DMS153 treated with DMSO at 0.1 percent for 48 hours (cell line): ENCODE measurements around the gene CSF1.
A peak's percentile ranks its signal among the peaks of the same experiment; 100 is the strongest.
"Not testable (repeated sequence)": the region's sequence is repeated elsewhere in the genome, so short reads cannot be mapped to it uniquely, and the experiment has no call there.

Source experiments
- DNase-seq: peaks from one replicate; lab custom pipeline; 2025; ENCODE audit not compliant: unreplicated experiment; lab: John Stamatoyannopoulos, UW

The CSF1 gene

DNA sequence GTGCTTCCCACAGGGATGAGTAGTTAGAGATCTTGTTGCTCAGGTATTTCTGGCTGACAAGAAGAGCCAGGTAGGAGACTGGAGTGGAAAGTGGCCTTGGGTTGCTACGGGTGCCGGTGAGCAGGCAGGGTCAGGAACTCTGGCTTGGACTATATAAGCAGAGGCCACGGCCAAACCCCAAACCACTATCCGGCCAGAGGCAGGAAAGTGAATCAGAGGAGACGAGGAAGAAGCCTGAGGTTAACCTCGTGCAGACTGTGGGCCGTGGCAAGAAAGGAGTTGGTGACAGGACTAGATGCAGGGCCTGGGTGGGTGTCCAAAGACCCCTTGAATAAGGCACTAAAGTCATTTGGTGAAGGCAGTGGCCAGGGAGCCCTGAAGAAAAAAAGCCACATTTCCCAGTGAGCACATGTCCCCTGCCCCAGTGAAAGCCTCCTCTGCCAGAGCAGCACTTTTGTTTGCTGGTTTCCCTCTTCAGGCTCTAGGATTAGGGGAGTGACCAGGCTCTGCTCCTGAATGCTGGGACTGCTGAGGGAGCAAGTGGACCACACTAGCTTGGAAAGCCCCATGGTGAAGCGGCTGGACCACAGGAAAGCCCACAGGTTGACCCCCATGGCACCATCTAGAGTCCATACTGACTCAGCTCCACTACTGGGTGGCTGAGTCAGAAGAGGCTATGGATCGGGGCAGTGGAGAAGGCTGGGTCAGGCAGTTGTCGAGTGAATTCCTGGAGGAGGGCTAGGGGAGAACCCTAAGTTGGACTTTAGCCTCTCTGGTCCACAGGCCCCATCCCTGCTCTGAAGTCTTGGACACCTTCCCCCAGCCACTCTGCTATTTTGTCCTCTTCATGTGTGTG is 23.4 kb downstream of the CSF1 start:
- no peak for DNase-seq

DNA sequence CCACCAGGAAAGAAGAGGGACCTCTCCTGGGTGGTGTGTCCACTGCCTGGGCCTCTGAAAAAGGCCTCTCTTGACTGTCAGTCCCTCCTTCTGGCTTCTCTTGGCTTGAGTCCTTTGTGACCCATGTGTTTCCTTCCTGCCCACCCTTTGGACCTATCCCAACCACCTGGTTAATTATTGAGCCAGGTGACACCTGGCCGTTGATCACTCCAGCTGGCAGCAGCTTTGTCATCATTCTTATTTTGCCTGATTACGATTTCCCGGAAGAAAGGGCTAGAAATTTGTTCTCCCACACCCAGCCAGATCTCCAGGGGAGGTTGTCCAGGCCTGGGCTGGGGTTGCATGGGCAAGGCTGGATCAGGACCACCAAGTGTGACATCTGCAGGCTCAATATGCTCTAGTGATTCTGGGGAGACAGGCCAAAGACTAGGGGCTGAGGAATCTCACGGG is 24.8 kb downstream of the CSF1 start:
- no peak for DNase-seq

DNA sequence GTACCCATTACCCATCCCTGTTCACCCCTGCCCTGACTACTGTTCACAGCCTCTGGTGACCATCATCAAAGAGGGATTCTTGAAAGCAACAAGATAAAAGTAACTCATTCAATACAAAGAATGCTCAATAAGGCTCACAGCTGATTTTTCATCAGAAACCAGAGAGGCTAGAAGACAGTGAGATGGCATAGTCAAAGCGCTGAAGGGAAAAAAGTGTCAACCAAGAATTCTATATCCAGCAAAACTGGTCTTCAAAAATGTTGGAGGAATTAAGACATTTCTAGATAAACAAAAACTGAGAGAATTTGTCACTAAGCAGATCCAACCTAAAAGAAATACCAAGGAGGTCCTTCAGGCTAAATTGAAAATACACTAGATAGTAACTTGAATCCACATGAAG is 27.1 kb downstream of the CSF1 start:
- no peak for DNase-seq

DNA sequence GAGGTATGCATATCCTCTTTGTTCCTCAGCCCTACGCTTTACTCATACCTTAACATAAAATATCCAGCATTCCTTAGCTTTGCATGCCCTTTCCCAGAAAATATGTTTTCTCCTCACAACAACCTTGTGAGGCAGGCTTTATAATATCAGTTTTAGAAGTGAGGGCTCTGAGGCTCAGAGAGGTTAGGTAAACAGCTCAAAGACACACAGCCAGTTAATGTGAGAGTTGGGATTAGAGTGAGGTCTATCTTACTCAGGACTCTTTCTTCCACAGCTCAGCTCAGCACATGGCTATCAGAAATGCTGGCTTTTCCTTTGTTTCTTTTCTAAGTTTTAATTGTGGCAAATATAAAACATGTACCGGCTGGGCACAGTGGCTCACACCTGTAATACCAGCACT is 27.9 kb downstream of the CSF1 start:
- DNase-seq: no peak

DNA sequence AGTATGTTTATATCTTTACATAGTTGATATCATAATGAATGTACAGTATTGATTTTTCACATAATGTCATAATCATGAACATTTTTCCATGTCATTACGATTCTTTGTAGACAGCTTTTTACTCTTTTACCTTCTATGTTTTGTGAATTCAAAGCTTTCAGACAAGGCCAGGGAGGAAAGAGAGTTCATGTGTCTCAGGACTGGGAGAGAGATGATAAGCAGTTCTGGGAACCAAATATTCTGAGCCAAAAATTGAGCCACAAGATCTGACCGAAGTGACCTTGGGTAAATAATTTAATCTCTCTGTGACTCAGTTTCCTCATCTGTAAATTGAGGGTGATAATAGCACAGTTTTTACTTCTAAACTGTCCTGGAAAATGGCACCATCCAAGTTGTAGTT is 31.8 kb downstream of the CSF1 start:
- no peak for DNase-seq

DNA sequence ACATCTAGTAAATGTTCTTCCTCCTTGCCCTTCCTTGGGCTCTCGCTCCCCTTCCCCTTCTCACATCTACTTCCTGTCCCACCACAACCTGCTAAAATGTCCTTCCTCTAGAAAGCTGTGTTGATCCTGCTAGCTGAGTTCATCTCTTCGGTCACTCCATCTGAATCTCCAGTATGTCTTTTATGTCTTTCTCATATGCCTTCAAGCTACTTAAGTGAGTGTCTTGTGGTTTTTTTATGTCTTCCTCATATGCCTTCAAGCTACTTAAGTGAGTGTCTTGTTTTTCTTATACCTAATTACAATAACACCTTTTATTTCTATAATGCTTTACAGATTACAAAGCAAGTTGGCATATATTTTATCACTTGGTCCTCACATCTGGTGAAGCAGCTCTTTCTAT is 33.9 kb downstream of the CSF1 start:
- DNase-seq: no peak

DNA sequence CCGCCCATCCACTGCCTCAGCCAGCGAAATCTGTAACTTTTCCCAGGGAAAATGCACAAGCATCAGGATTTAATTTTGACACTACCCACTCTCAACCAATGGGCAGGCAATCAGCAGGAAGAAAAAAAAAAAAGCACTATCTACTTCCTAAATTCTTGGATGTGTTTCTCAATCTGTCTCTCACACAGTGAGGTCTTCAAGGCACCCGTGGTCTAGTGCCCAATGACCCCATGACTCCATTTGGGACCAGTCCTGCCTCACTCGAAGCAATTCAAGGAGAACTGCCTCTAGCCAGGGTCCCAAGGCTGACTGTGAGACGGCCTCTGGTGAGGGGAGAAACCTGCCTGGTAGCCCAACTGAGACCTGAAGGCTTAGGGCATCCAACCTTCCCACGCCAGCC is 35.9 kb downstream of the CSF1 start:
- DNase-seq: no peak

DNA sequence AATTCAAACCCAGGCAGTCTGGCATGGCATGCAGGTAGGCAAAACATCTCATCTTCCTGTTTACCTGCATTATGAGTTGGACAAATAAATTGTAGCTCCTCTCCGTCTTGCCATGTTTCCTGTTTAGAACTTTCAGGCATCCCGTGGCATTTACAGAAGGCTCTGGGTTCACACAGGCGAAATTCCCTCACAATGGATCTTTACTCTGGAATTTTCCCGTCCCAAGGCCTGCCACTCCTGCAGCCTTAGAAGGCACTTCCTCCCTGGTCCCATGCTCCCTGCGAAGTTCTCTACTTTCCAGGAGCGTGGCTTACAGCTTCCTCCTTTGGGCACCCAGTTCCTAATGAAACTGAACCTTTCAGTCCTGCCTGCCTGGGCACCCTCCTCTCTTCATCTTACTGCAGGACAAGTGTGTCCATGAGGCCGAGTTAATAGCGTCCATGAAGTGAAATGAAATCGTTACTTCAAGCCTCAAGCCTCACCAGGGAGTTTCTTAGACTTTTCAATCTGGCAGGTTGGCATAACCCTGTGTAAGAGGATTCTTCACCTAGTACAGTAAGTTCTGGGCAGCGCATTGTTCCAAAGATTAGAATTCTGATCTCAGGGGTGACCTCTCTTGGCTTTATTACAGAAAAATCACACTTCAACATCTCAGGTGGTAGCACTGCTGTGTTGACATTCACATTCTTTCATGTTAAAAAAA is 37.1 kb downstream of the CSF1 start:
- DNase-seq: no peak

DNA sequence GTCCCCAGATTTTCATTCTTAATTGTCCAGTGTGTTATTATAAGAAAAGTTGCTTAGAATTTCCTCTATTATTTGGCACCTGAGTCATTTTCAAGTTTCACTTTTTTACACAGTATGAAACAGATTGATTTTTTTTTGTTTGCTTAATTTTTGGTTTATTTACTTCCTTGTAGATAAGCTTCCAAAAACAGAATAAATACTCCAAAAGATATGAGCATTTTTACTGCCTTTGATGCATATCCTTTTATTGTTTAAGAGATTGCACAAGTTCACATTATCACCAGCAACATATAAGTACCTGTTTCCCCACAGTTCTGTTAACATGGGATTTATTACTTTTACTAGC is 37.6 kb downstream of the CSF1 start:
- DNase-seq: no peak

DNA sequence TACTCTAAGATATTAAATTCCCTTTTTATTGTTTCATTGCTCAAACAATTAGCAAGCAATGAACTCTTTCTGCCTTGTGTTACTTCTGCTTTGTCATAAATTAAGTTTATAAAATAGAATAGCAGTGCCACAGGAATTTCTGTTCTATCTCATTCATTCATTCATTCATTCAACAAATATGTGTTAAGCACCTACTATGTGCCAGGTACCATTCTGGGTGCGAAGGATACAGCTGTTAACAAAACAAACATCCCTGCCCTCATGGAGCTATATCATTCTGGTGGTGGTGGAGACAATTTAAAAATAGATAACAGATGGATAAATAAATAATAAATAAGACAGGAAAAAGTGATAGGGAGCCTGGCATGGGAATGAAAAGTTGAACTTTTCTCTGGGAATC is 39.4 kb downstream of the CSF1 start:
- DNase-seq: no peak

DNA sequence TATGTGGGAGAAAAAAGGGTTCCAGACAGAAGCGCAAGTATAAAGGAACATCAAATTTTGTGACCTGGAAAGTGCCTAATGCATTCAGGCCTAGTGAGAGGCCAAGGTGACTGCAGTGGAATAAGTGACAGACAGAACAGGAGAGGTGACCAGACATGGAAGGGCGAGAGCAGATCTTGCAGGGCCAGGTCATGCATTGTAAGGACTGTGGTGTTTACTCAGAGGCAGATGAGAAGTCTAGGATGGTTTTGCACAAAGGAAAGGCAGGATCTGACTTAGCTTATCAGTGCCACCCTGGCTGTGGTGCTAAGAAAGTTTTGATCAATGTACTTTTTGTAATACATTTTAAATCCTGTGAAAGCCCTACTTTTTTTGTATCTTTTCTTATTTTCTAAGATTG is 39.9 kb downstream of the CSF1 start:
- DNase-seq: no peak

DNA sequence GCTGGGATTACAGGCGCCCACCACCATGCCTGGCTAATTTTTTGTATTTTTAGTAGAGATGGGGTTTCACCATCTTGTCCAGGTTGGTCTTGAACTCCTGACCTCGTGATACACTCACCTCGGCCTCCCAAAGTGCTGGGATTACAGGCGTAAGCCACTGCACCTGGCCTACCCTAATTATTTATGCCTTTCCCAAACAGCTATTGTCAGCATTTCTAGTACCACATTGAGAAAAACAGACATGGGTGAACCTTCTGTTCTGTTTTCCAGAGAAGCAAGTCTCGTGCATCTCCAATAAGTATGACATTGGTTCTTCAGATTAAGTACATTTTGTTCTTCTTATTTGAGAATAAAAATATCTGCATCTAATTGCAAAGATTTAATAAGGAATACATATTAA is 40.9 kb downstream of the CSF1 start:
- DNase-seq: not testable (repeated sequence)

DNA sequence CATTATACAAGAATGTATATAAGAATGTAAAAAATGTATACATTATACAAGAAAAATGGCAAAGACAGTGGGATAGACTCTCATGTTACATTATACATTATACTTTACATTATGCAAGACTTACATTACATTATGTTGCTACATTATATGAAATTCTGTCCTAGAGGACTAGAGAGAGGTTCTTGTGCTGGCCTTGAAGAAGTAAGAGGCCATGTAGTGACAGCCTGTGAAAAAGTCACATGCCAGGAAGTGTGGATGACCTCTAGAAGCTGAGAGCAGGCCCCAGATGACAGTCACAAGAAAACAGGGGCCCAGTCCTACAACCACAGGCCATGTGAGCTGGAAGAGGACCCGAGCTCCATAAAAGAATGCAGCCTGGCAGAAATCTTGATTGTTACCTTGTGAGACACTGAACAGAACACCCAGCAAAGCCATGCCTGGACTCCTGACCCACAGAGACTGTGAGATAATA is 43.4 kb downstream of the CSF1 start:
- no peak for DNase-seq

DNA sequence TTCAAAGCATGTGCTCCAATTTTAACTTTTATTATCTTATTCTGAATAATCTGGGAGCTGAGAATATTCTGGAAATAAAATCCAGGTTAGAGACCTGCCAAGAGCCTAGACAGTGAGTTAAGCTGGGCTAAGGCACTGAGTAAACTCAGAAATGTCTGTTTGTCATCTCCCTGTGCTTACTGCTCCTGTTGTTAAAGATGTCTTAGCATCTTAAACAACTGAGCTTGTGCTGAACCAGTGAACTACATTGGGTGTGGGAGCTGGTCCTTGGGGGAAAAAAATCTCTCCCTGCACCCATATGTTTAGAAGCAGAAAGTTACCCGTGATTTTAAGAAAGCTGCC is 49.0 kb downstream of the CSF1 start:
- no peak for DNase-seq

DNA sequence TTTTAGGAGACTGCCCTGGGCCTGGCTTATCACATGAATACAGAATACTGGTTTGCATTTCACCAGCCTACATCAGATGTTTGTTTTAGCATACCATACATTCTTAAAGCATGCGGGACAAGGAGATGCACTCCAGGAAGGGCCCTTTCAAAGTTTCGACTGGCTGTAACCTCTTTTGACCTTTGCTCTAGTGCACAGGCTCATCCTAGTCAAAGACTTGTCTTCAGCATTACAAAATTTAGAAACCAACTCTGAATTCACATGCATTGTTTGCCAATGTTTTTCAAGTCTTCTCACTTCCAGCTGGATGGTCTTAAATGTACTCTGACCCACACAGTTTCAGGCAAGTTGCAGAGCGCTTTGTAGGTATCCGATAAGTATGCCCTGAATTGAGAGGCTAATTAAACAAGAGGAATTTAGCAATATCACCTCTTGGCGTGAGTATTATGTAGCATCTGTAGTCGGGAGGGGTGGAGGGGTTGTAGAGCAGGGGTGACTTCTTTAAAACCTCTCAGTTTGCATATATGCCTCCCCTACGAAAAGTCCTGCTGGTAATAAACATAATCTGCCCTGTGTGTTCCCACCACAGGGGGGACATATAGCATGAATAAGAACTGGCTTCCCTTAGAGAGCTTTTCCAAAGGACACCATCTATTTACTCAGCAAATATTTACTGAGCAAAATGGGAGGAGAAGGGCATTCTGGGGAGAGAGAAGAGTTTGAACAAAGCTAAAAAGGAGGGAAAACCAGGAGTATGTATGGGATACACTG is 49.5 kb downstream of the CSF1 start:
- peak; percentile 69 for DNase-seq

DNA sequence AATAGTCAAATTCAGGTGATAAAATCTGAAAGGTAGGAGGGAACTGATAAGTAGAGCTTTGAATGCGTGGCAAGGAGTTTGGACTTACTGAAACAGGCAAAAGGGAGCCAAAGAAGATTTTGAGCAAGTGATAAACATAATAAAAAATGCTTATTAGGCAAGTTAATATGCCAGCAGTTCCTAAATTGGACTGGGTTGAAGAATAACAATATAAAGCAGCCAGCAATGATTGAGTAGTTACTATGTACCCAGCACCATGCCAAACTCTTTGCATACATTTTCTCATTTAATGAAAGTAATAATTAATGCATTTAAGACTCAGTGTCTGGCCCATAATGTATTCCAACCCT is 50.1 kb downstream of the CSF1 start:
- DNase-seq: no peak

DNA sequence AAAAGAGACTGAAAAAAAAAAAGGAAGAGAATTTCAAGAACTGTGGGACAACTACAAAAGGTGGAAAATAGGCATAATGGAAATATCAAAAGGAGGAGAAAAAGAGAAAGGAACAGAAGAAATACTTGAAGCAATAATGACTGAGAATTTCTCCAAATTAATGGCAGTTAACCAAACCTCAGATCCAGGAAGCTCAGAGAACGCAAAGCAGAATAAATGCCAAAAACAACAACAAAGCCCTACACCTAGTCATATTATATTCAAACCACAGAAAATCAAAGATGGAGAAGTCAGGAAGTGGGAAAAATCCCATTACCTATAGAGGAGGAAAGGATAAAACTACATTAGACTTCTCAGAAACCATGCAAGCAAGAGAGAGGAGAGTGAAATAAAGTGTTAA is 53.2 kb downstream of the CSF1 start:
- no peak for DNase-seq

DNA sequence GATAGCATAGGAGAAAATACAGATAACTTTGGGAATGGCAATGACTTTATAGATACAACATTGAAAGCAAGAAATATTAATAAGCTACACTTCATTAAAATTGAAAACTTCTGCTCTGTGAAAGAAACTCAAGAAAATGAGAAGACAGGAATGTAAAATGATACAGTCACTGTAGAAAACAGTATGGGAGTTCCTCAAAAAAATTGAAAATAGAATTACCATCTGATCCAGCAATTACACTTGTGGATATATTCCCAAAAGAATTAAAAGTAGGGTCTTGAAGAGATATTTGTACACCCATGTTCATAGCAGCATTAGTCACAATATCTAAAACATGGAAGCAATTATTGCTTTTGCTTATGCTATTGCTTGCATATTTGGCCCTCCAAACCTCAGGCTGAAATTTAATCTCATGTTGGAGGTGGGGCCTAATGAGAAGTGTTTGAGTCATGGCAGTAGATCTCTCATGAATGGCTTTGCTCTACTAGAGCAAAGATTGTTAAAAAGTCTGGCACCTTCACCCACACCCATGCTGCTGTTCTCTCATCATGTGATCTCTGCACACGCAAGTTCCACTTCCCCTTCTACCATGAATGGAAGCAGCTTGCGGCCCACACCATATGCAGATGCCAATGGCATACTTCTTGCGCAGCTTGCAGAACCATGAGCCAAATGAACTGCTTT is 58.6 kb downstream of the CSF1 start:
- DNase-seq: no peak

DNA sequence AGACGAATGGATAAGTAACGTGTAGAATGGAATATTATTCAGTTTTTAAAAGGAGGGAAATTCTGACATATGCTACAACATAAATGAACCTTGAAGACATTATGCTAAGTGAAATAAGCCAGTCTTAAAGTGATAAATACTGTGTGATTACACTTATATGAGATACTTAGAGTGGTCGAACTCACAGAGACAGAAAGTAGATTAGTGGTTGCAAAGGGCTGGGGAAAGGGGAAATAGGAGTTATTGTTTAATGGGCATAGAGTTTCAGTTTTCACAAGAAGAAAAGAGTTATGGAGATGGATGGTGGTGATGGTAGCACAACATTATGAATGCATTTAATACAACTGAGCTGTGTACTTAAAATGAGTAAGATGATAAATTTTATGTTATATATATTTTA is 59.3 kb downstream of the CSF1 start:
- no peak for DNase-seq

DNA sequence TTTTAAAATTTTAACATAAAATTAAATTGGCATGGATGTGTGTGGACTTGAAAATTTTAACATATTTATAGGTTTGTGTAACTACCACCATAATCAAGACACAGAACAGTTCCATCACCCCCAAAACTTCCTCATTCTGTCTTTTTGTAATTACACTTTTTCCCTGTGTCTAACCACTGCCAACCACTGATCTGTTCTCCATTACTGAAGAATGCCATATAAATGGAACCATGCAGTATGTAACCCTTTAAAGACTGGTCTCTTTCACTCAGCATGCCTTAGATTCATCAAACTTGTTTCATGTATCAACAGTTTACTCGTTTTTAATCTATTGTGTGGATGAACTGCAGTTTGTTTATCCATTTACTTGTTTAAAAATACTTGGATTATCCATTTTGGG is 60.9 kb downstream of the CSF1 start:
- no peak for DNase-seq

DNA sequence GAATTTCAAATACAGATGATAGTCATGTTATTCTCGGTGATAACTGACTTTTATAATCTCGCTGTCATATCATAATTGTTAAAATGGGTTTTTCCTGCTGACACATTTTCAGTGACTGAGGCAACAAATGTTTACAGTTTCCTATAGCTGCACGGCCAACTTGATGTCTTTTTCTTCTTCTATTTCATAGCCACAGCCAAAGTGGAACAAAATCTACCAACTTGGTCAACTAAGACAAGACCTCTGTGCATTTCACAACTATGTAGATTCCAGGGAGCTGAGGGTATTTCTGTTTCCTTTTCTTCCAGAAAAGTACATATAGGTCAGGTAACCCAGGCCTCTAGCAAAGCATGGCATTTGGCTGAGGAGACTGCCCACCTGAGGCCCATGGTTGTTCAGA is 63.5 kb downstream of the CSF1 start:
- DNase-seq: no peak
